ENCODE results near the gene FGGY. TPM values are rescaled to one million over a fixed set of nuclear protein-coding genes. Genes with fewer than 3 reads are reported as not detected.
"Not testable (repeated sequence)": the region's sequence is repeated elsewhere in the genome, so short reads cannot be mapped to it uniquely, and the experiment has no call there.

Gene FGGY
- total RNA-seq, 1 donor from 2014 or later: 24.3 TPM

GRCh38 chr1:59703918-59704378 lies 407.1 kb downstream of the FGGY start:
- DNase-seq (ENCODE audit: low read depth): no peak
- TF ChIP-seq, protein P1, sequence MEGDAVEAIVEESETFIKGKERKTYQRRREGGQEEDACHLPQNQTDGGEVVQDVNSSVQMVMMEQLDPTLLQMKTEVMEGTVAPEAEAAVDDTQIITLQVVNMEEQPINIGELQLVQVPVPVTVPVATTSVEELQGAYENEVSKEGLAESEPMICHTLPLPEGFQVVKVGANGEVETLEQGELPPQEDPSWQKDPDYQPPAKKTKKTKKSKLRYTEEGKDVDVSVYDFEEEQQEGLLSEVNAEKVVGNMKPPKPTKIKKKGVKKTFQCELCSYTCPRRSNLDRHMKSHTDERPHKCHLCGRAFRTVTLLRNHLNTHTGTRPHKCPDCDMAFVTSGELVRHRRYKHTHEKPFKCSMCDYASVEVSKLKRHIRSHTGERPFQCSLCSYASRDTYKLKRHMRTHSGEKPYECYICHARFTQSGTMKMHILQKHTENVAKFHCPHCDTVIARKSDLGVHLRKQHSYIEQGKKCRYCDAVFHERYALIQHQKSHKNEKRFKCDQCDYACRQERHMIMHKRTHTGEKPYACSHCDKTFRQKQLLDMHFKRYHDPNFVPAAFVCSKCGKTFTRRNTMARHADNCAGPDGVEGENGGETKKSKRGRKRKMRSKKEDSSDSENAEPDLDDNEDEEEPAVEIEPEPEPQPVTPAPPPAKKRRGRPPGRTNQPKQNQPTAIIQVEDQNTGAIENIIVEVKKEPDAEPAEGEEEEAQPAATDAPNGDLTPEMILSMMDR (conservative IDR thresholded peaks at IDR 0.05; ENCODE audit: low read depth, low read length): no peak
- H3K4me3 ChIP-seq (ENCODE audit: low read depth, low read length): no peak overlapping the region

GRCh38 chr1:59704716-59705115 lies 407.8 kb downstream of the FGGY start:
- TF ChIP-seq, protein P1 (conservative IDR thresholded peaks at IDR 0.05; ENCODE audit: low read depth, low read length): no peak
- no peak for DNase-seq (ENCODE audit: low read depth)
- H3K4me3 ChIP-seq (ENCODE audit: low read depth, low read length): no peak overlapping the region

- TF ChIP-seq, protein P1 (conservative IDR thresholded peaks at IDR 0.05; ENCODE audit: low read depth, low read length): no peak
- DNase-seq (ENCODE audit: low read depth): peak; percentile 69
- H3K4me3 ChIP-seq (ENCODE audit: low read depth, low read length): no peak overlapping the region
Measured at GRCh38 chr1:59705466-59706302, 408.8 kb downstream of the FGGY start.

GRCh38 chr1:59706303-59706599 lies 409.4 kb downstream of the FGGY start:
- H3K4me3 ChIP-seq (ENCODE audit: low read depth, low read length): no peak overlapping the region
- TF ChIP-seq, protein P1 (conservative IDR thresholded peaks at IDR 0.05; ENCODE audit: low read depth, low read length): no peak
- DNase-seq (ENCODE audit: low read depth): no peak

DNA sequence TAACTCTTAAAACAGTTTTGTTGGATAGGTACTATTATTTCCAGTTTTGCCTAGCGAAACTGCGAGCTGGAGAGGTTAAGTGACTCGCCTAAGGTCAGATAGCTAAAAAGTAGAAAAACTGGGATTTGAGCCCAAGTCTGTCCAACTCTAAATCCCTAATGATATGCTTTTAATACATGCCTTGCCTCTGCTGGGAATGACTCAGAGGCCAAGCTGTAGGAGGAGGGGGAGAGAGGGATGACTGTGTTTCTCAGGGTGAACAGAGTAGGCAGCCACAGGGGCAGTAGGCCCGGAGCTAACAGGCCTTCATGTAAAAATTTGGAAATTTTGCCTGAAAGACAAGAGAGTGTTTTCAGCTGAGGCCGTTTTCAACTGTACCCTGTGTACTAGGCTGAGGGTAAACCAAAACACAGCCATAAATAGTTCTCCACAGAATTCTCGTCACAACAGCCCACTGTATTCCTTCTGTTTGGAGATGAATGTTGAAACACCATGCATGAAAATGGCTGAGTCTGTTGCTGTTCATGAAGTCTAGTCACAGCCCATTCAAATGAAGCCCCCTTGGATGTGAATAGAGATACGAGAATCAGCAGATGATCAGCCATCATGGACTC lies 410.4 kb downstream of the FGGY start:
- TF ChIP-seq, protein P1 (conservative IDR thresholded peaks at IDR 0.05; ENCODE audit: low read depth, low read length): no peak
- H3K4me3 ChIP-seq (ENCODE audit: low read depth, low read length): no peak overlapping the region
- peak; percentile 57 for DNase-seq (ENCODE audit: low read depth)

DNA sequence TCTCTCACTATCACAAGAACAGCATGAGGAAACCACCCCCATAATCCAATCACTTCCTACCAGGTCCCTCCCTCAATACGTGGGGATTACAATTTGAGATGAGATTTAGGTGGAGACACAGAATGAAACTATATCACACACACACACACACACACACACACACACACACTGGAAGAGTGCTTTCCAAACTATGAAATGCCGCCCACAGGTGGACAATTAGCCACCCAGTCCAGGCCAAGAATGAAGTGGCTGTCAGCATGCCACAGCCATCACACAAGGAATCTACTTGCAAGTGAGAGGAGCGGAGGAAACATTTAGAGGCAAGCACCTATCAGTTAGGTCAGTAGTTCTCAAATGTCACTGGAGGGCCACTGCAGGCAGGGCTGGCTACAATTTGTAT lies 412.4 kb downstream of the FGGY start:
- TF ChIP-seq, protein P1 (conservative IDR thresholded peaks at IDR 0.05; ENCODE audit: low read depth, low read length): no peak
- H3K4me3 ChIP-seq (ENCODE audit: low read depth, low read length): no peak overlapping the region
- DNase-seq (ENCODE audit: low read depth): no peak

DNA sequence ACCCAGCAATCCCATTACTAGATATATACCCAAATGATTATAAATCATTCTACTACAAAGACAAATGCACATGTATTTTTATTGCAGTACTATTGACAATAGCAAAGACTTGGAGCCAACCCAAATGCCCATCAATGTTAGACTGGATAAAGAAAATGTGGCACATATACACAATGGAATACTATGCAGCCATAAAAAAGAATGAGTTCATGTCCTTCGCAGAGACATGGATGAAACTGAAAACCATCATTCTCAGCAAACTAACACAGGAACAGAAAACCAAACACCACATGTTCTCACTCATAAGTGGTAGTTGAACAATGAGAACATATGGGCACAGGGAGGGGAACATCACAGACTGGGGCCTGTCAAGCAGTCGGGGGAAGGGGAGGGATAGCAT lies 414.0 kb downstream of the FGGY start:
- H3K4me3 ChIP-seq (ENCODE audit: low read depth, low read length); DNase-seq (ENCODE audit: low read depth): not testable (repeated sequence)
